GM15510 (cell line): ENCODE results near the gene COL15A1.

Experiments used
- POLR2A ChIP-seq: IDR thresholded peaks from 3 replicates; pipeline ENCODE4 v1.6.1; 2011; ENCODE audit warnings: borderline replicate concordance; ENCODE audit not compliant: insufficient read length; ENCODE audit errors: extremely low read depth

COL15A1 gene

DNA sequence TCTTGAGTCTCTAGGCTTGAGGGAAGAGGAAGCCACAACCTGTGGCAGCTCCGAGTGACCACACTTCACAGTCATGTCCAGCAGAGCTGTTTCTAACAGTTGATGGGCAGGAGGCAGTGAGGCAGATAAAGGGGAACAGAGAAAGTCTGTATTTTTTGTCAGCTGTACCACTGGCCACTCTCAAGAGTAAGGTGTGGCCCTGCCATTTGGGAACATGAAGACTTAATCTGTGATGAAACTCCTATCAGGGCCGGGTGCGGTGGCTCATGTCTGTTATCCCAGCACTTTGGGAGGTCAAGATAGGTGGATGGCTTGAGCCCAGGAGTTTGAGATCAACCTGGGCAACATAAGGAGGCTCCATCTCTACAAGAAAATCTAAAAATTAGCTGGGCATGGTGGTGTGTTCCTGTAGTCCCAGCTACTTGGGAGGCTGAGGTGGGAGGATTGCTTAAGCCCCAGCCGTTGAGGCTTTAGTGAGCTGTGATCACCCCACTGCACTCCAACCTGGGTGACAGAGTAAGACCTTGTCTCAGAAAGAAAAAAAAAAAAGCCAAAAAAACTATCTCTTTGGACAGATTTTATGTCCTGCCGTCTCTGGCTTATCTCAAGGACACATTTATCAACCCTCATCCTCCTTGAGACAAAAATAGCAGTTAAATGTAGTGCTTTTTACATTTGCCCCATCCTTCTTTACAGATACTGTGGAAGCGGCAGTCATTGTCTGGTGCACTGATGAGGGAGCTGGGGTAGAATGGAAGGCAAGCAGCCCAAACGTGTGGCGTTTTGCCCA, 11.9 kb upstream of the COL15A1 start:
- TF ChIP-seq POLR2A: no peak

DNA sequence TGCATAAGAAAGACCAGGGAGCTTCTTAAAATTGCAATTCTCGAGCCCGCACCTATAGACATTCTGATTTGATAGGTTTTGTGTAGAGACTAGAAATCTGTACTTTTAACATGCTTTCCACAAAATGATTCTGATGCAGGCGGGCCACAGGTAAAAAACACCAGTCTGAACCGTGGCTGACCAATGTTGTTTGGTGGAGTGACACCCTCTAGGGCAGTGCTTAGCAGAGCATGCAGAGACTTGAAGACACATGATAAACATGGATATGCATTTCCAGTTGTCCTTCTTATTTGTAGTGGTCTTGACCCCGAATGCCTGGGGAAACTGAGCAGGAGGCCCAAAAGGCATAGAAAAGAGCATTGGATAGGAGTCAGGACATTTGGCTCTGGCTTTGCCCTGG, 10.5 kb upstream of the COL15A1 start:
- no peak for TF ChIP-seq POLR2A

DNA sequence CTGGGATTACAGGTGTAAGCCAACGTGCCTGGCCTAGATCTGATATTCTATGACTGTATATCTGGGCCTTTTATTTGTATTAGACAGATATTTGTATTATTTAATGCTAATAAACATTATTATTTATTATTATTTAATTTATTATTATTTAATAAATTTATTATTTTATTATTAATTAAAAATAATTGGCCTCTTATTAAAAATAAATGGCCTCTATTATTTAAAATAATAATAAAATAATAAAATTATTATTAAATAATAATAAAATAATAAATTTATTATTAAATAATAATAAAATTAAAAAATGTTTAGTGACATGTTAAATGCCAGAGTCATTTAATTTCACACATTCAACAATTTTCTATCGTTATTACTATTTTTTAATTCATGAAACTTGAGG, 9.8 kb upstream of the COL15A1 start:
- no peak for TF ChIP-seq POLR2A

DNA sequence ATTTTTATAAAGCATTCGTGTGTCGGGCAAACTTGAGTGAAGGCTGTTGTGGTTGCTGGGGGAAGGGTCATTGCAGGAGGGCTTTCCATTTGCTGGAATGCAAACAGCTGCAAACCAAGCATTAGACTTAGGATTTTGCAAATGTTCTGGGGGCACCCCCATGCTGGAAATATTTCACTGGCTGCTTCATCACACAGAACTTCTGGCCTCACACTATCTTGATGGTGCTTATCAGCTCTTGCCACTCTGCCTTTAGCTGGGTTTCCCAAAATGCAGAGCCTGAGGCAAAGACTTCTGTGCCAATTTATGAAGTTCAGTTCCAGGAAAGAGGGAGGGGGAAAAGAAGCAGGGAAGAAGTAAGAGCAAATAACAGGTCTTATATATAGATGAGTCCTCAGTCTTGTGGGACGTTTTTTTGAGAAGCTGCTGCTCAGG, 8.6 kb upstream of the COL15A1 start:
- TF ChIP-seq POLR2A: no peak

DNA sequence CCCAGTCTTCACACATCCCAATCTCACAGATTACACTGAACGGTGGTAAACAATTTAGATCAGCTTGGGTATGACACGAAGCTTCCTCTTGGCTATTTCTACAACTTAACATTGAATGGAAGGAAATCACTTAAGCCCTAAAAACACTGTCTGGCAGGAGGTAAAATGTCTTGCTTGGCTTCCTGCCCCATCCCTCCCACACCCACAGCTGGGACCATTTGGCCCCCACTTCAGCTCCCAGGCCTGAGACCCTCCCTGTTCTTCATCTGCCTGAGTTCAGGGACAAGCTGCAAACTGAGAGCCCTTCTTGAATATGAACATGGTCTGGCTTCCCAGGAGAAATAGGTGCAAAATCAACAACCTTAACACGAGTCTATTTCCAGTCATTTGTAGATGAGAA, 3.4 kb upstream of the COL15A1 start:
- no peak for TF ChIP-seq POLR2A

DNA sequence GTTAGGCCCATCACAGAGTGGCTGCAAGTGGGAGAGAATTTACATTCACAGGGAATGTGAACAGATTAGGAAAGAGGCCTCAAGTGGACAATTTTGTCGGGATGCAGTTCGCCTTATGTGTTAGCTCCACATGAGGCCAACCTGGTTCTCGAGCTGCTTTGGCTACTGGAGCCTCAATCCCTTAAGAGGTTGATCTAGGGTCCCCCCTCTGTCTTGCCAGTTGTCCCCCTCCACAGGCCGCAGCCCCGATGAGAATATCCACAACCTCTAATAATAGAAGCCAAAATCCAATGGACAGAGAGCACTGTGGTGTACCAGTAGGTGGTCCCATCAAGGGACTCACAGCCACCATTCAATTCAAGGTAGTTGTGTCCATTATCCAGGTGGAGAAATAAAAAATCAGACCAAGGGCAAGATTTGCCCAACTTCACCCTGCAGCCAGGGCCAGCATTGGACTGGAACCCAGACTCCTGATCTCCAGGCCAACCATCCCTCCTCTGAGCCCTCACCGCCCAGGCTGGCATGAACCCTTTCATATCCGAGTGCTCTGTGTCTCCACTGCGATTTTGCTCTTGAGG, 1.7 kb upstream of the COL15A1 start:
- no peak for TF ChIP-seq POLR2A

DNA sequence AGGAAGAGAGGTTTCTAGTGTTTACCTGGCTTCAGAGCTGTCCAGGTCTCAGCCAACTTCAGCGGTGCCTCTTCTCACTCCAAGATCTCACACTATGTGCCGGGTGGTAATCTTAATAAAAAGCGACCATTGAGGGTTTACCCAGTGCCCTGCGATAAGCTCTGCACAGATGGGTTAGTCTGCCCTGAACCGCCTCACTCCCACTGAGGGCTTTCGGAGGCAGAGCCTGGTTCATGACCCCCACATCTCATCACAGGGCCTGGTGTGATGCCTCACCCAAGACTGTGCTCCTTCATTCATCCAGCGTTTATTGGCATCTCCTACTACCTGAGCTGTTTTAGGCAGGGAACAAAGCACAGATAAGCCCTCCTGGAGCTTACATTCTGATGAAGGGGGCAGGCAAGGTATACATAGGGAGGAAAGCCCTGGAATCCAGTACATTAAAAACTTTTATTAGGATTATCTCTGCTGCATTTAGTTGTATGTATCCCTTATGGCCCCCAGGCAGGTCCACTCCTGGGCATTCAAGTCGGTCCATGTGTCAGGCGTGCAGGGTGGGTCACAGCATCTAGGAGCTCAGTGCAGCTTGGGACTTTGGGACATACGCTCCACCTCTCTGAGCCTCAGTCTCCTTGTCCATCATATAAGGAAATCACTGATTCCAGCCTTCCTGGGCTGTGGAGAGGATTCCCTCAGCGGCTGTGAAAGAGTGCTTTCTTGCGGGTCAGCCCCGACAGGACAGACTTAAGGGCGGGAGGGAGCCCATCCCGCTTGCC, 613 bp upstream of the COL15A1 start:
- TF ChIP-seq POLR2A: no peak

DNA sequence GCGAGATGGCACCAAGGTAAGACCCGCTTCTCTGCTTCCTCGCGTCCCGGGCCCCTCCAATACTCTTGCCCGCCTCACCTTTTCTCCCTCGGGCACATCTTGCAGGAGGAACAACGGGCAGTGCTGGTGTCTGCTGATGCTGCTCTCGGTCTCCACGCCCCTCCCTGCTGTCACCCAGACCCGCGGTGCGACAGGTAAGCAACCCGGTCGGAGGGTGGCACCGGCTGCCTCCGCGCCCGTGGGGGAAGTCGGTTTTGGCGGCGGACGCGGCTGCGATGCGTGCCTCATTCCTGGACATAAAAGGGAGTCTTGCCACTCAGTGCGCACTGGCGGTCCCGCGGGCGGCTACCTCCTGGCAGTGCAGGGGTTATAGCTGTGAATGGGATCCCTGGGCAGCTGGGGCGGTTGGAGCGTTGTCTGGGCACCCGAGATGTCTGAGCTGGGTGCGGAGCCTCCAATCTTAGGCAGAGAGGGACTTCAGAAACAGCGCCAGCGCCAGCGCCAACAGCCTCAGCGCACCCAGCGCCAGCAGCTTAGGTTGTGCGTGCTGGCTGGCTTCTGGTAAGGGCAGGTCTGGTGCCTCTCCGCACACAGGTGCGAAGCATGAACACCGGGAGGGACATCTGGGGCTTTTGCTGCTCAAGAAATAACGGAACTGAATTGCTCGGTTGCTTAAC, 488 bp downstream of the COL15A1 start:
- no peak for TF ChIP-seq POLR2A

DNA sequence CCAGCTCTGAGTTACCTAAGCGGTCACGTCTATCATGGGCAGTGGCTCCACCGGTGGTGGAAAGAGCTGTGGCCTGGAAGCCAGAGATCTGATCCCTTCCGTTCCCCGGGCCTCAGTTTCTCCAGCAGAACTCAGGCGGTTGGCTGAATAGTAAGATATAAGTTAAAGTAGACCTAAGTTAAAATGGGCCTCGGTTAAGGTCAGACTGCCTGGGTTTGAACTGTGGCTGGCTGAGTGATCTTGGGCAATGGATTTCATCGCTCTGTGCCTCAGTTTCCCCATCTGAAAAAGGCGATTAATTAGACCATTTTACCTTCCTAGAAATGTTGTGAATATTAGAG, 997 bp downstream of the COL15A1 start:
- TF ChIP-seq POLR2A: no peak

DNA sequence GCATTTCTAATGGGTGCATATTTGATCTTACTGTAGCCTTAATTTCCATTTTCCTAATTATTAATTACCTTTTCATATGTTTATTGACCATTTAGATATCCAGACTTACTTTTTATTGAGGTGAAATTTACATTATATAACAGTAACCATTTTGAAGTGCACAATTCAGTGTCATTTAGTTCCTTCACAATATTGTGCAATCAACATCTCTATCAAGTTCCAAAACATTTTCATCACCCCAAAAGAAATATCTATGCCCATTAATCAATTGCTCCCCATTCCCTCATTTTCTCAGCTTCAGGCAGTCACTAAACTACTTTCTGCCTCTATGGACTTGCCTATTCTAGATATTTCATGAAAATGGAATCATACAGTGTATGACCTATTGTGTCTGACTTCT, 5.9 kb downstream of the COL15A1 start:
- TF ChIP-seq POLR2A: no peak

DNA sequence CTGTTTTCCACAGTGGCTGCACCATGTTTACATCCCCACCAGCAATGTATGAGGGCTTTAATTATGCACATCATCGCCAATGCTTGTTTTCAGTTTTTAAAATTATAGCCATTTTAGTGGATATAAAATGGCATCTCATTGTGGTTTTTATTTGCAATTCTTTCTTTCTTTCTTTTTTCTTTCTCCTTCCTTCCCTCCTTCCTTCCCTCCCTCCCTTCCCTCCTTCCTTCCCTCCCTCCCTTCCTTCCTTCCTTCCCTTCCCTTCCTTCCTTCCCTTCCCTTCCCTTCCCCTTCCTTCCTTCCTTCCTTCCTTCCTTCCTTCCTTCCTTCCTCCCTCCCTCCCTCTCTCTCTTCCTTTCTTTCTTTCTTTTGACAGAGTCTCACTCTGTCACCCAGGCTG, 6.6 kb downstream of the COL15A1 start:
- TF ChIP-seq POLR2A: no peak

DNA sequence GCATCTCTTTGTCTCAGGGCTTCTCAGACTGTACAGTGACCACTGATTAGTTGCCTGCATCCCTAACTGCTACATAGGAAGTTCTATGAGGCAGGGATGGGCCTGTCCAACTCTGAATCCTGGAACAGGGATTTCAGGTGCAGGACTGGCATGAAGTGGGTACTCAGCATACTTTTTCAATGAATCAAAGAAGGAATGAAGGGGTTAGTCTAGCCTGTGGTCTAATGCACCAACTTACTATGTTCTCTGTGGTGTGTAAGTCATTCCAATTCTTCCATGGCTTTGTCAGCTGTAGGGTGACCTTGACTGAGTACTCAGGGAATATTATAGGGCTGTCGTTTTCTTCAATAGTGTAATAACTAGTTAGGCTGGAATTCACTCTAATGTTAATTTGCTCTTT, 8.3 kb downstream of the COL15A1 start:
- TF ChIP-seq POLR2A: no peak

DNA sequence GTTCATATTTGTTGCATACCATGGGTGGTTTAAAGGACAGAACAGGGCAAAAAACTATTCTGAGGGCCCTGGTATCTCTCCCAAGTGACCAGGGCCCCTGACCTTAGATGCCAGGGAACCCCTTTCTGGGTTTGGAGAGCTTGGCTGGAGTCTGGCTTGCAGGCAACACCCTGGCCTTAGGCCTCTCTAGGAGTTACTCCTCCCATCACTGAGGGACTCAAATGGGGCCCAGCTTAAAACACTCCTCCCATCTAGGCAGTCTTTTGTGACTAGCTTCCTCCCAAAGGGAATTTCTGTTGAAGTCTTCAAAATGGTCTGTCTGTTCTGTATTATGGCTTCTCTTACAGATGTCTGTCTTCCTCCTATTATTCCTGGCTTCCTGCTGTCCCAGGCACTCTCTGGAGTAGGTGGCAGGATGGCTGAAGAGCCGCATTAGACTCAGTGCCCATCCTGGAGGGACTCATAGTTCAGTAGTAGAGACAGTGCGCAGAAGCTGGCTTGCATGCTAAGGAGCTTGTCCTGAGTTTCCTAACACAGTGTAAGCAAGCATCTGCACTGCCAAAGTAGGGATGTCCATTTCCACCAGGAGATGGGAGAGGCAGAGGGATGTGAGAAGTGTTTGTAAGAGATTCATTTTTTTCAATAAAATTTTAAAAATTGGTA, 10.0 kb downstream of the COL15A1 start:
- TF ChIP-seq POLR2A: no peak

DNA sequence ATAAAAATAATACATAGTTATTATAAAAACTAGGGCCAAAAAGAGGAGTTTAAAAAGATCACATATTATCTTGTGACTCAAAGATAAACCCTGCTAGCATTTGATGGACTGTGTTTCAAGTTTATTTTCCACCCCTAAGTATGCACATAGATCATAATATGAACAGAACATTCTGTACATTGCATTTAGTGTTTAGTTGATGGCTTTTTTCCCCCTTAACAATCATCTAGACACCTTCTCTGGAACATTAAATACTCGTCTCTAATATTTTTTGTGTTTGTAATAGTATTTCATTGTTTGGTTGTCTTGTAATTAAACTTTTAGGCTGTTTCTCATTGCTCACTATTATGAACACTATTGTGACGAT, 10.5 kb downstream of the COL15A1 start:
- TF ChIP-seq POLR2A: no peak

DNA sequence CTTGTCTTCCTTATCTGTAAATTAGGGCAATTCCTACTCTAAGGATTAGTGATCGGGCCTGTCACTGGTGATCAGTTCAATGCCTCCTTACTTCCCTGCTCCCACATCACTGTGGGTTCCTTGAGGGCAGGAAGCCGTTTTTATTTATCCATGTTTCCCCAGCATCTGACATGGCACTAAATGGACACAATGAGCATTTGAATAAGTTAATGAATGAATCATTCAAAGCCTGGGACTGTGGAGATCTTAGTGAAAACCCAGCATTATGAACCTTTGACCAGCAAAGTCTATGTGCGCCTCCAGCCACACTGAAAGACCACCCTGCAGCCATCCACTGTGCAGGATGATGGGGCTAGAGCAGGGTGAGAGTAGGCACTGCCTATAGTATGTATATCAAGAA, 11.6 kb downstream of the COL15A1 start:
- TF ChIP-seq POLR2A: no peak
